GM12864 (cell line): ENCODE measurements around the gene MED12L.

ENCODE experiments used
- DNase-seq: peaks from one replicate; pipeline ENCODE4 v3.0.0-alpha.2; 2011; ENCODE audit warnings: low read depth
- H3K4me3 ChIP-seq: 2 replicates; pipeline ENCODE4 v1.5.1; 2011; ENCODE audit warnings: mild to moderate bottlenecking, low read depth, low read length, control low read depth
- CTCF ChIP-seq: IDR thresholded peaks from 2 replicates; pipeline ENCODE4 v1.5.1; 2011; ENCODE audit warnings: low read depth, mild to moderate bottlenecking, moderate library complexity, low read length, control low read depth, inconsistent platforms; ENCODE audit errors: missing control alignments

MED12L gene

GRCh38 chr3:151300539-151300938, 215.1 kb downstream of the MED12L start:
- H3K4me3 ChIP-seq = no peak overlapping the region
- DNase-seq = no peak
- TF ChIP-seq CTCF = no peak

- no peak overlapping the region for H3K4me3 ChIP-seq
- DNase-seq = no peak
- no peak for TF ChIP-seq CTCF
These were observed 216.3 kb downstream of the MED12L start for GRCh38 chr3:151301787-151302186.

GRCh38 chr3:151303751-151304150, 218.3 kb downstream of the MED12L start:
- no peak for TF ChIP-seq CTCF
- DNase-seq = no peak
- no peak overlapping the region for H3K4me3 ChIP-seq

- no peak overlapping the region for H3K4me3 ChIP-seq
- no peak for TF ChIP-seq CTCF
- DNase-seq = no peak
These were observed 219.8 kb downstream of the MED12L start for GRCh38 chr3:151305060-151305774.

- no peak overlapping the region for H3K4me3 ChIP-seq
- DNase-seq = no peak
- TF ChIP-seq CTCF = no peak
These were observed 220.3 kb downstream of the MED12L start for GRCh38 chr3:151305775-151306151.

- no peak for TF ChIP-seq CTCF
- no peak overlapping the region for H3K4me3 ChIP-seq
- no peak for DNase-seq
These were observed 220.8 kb downstream of the MED12L start for GRCh38 chr3:151306168-151306810.

- no peak for DNase-seq
- H3K4me3 ChIP-seq = no peak overlapping the region
- no peak for TF ChIP-seq CTCF
These were observed 221.7 kb downstream of the MED12L start for GRCh38 chr3:151307131-151307530.
